ENCODE results near the gene FLG2.

- TF ChIP-seq EP300 (conservative IDR thresholded peaks at IDR 0.05; ENCODE audit: poor library complexity, severe bottlenecking) (no peak), CTCF (IDR thresholded peaks at IDR 0.05; ENCODE audit: poor library complexity, severe bottlenecking) (no peak), EZH2 (IDR thresholded peaks at IDR 0.05; ENCODE audit: borderline replicate concordance, insufficient read depth, low read length, poor library complexity, severe bottlenecking) (no peak), RAD21 (conservative IDR thresholded peaks at IDR 0.05) (no peak), MXI1 (conservative IDR thresholded peaks at IDR 0.05; ENCODE audit: poor library complexity, severe bottlenecking) (no peak), TAF1 (IDR thresholded peaks at IDR 0.05; ENCODE audit: low read depth) (no peak), POLR2AphosphoS5 (IDR thresholded peaks at IDR 0.05) (no peak), SMC3 (conservative IDR thresholded peaks at IDR 0.05; ENCODE audit: poor library complexity) (no peak)
Observed at GRCh38 chr1:152356736-152357135, 3.1 kb downstream of the FLG2 start.

All from neural cell (in vitro differentiated cells).